ENCODE measurements around the gene PCSK1.
"Not testable (repeated sequence)": the region's sequence is repeated elsewhere in the genome, so short reads cannot be mapped to it uniquely, and the experiment has no call there.

The PCSK1 gene

GRCh38 chr5:96370976-96371375, 62.1 kb downstream of the PCSK1 start:
- Histone ChIP-seq H3K27me3 (ENCODE audit: control insufficient read depth, insufficient read depth, low read length) (no peaks in the 10 kb centered on the region), H3K4me3 (ENCODE audit: low read length) (no peak overlapping the region), H3K9ac (ENCODE audit: low read depth, low read length) (no peak overlapping the region), H3K4me2 (ENCODE audit: low read length) (no peak overlapping the region), H3K4me1 (ENCODE audit: control insufficient read depth, insufficient read depth, low read length) (no peaks in the 10 kb centered on the region), H3K9me3 (replicated peaks; ENCODE audit: low read length) (no peaks in the 10 kb centered on the region), H3K36me3 (ENCODE audit: insufficient read depth, low read length) (no peaks in the 10 kb centered on the region)

GRCh38 chr5:96367337-96367736, 65.7 kb downstream of the PCSK1 start:
- H3K9me3 ChIP-seq (replicated peaks; ENCODE audit: low read length); H3K4me3 ChIP-seq (ENCODE audit: low read length); H3K36me3 ChIP-seq (ENCODE audit: insufficient read depth, low read length); H3K4me1 ChIP-seq (ENCODE audit: control insufficient read depth, insufficient read depth, low read length); H3K27me3 ChIP-seq (ENCODE audit: control insufficient read depth, insufficient read depth, low read length); H3K4me2 ChIP-seq (ENCODE audit: low read length); H3K9ac ChIP-seq (ENCODE audit: low read depth, low read length): not testable (repeated sequence)

- no peaks in the 10 kb centered on the region for H3K4me1 ChIP-seq (ENCODE audit: control insufficient read depth, insufficient read depth, low read length)
- H3K9me3 ChIP-seq (replicated peaks; ENCODE audit: low read length): no peaks in the 10 kb centered on the region
- no peak overlapping the region for H3K4me2 ChIP-seq (ENCODE audit: low read length)
- no peaks in the 10 kb centered on the region for H3K27me3 ChIP-seq (ENCODE audit: control insufficient read depth, insufficient read depth, low read length)
- no peaks in the 10 kb centered on the region for H3K36me3 ChIP-seq (ENCODE audit: insufficient read depth, low read length)
- no peak overlapping the region for H3K9ac ChIP-seq (ENCODE audit: low read depth, low read length)
- no peak overlapping the region for H3K4me3 ChIP-seq (ENCODE audit: low read length)
Observed at GRCh38 chr5:96354237-96354636, 78.8 kb downstream of the PCSK1 start.

- H3K4me2 ChIP-seq (ENCODE audit: low read length): no peak overlapping the region
- H3K9me3 ChIP-seq (replicated peaks; ENCODE audit: low read length): no peaks in the 10 kb centered on the region
- peaks cover 2% of the 10 kb centered on the region for H3K4me1 ChIP-seq (ENCODE audit: control insufficient read depth, insufficient read depth, low read length)
- no peaks in the 10 kb centered on the region for H3K27me3 ChIP-seq (ENCODE audit: control insufficient read depth, insufficient read depth, low read length)
- no peak overlapping the region for H3K9ac ChIP-seq (ENCODE audit: low read depth, low read length)
- no peak overlapping the region for H3K4me3 ChIP-seq (ENCODE audit: low read length)
- H3K36me3 ChIP-seq (ENCODE audit: insufficient read depth, low read length): no peaks in the 10 kb centered on the region
Observed at GRCh38 chr5:96353220-96353619, 79.8 kb downstream of the PCSK1 start.

GRCh38 chr5:96350678-96351077, 82.4 kb downstream of the PCSK1 start:
- Histone ChIP-seq H3K36me3 (ENCODE audit: insufficient read depth, low read length) (no peaks in the 10 kb centered on the region), H3K4me2 (ENCODE audit: low read length) (no peak overlapping the region), H3K4me3 (ENCODE audit: low read length) (no peak overlapping the region), H3K27me3 (ENCODE audit: control insufficient read depth, insufficient read depth, low read length) (no peaks in the 10 kb centered on the region), H3K9me3 (replicated peaks; ENCODE audit: low read length) (no peaks in the 10 kb centered on the region), H3K4me1 (ENCODE audit: control insufficient read depth, insufficient read depth, low read length) (peaks cover 14% of the 10 kb centered on the region), H3K9ac (ENCODE audit: low read depth, low read length) (no peak overlapping the region)

- peaks cover 14% of the 10 kb centered on the region for H3K4me1 ChIP-seq (ENCODE audit: control insufficient read depth, insufficient read depth, low read length)
- no peak overlapping the region for H3K4me2 ChIP-seq (ENCODE audit: low read length)
- H3K9ac ChIP-seq (ENCODE audit: low read depth, low read length): no peak overlapping the region
- no peak overlapping the region for H3K4me3 ChIP-seq (ENCODE audit: low read length)
- no peaks in the 10 kb centered on the region for H3K9me3 ChIP-seq (replicated peaks; ENCODE audit: low read length)
- H3K27me3 ChIP-seq (ENCODE audit: control insufficient read depth, insufficient read depth, low read length): no peaks in the 10 kb centered on the region
- no peaks in the 10 kb centered on the region for H3K36me3 ChIP-seq (ENCODE audit: insufficient read depth, low read length)
Observed at GRCh38 chr5:96348536-96348935, 84.5 kb downstream of the PCSK1 start.

- H3K27me3 ChIP-seq (ENCODE audit: control insufficient read depth, insufficient read depth, low read length): no peaks in the 10 kb centered on the region
- peaks cover 14% of the 10 kb centered on the region for H3K4me1 ChIP-seq (ENCODE audit: control insufficient read depth, insufficient read depth, low read length)
- H3K36me3 ChIP-seq (ENCODE audit: insufficient read depth, low read length): no peaks in the 10 kb centered on the region
- H3K4me3 ChIP-seq (ENCODE audit: low read length): no peak overlapping the region
- H3K4me2 ChIP-seq (ENCODE audit: low read length): peak overlapping the region; percentile 0
- no peaks in the 10 kb centered on the region for H3K9me3 ChIP-seq (replicated peaks; ENCODE audit: low read length)
- H3K9ac ChIP-seq (ENCODE audit: low read depth, low read length): no peak overlapping the region
Observed at GRCh38 chr5:96347502-96348292, 85.4 kb downstream of the PCSK1 start.

- no peaks in the 10 kb centered on the region for H3K27me3 ChIP-seq (ENCODE audit: control insufficient read depth, insufficient read depth, low read length)
- no peaks in the 10 kb centered on the region for H3K36me3 ChIP-seq (ENCODE audit: insufficient read depth, low read length)
- H3K4me3 ChIP-seq (ENCODE audit: low read length): no peak overlapping the region
- H3K4me2 ChIP-seq (ENCODE audit: low read length): no peak overlapping the region
- peaks cover 29% of the 10 kb centered on the region for H3K4me1 ChIP-seq (ENCODE audit: control insufficient read depth, insufficient read depth, low read length)
- H3K9me3 ChIP-seq (replicated peaks; ENCODE audit: low read length): no peaks in the 10 kb centered on the region
- no peak overlapping the region for H3K9ac ChIP-seq (ENCODE audit: low read depth, low read length)
Observed at GRCh38 chr5:96344678-96345577, 88.1 kb downstream of the PCSK1 start.

- no peak overlapping the region for H3K4me3 ChIP-seq (ENCODE audit: low read length)
- H3K4me1 ChIP-seq (ENCODE audit: control insufficient read depth, insufficient read depth, low read length): peaks cover 44% of the 10 kb centered on the region
- H3K27me3 ChIP-seq (ENCODE audit: control insufficient read depth, insufficient read depth, low read length): no peaks in the 10 kb centered on the region
- H3K36me3 ChIP-seq (ENCODE audit: insufficient read depth, low read length): no peaks in the 10 kb centered on the region
- H3K9me3 ChIP-seq (replicated peaks; ENCODE audit: low read length): no peaks in the 10 kb centered on the region
- no peak overlapping the region for H3K4me2 ChIP-seq (ENCODE audit: low read length)
- H3K9ac ChIP-seq (ENCODE audit: low read depth, low read length): no peak overlapping the region
Observed at GRCh38 chr5:96343094-96343493, 90.0 kb downstream of the PCSK1 start.

GRCh38 chr5:96342581-96342980, 90.5 kb downstream of the PCSK1 start:
- Histone ChIP-seq H3K27me3 (ENCODE audit: control insufficient read depth, insufficient read depth, low read length) (no peaks in the 10 kb centered on the region), H3K4me3 (ENCODE audit: low read length) (no peak overlapping the region), H3K9ac (ENCODE audit: low read depth, low read length) (no peak overlapping the region), H3K4me2 (ENCODE audit: low read length) (no peak overlapping the region), H3K9me3 (replicated peaks; ENCODE audit: low read length) (no peaks in the 10 kb centered on the region), H3K4me1 (ENCODE audit: control insufficient read depth, insufficient read depth, low read length) (peaks cover 44% of the 10 kb centered on the region), H3K36me3 (ENCODE audit: insufficient read depth, low read length) (no peaks in the 10 kb centered on the region)
